HCT116 (cell line): ENCODE measurements around the gene HOXC12. TPM values are rescaled to one million over a fixed set of nuclear protein-coding genes. Genes with fewer than 3 reads are reported as not detected.

Experiments
- ATAC-seq: fragments of 200-7000 bp; cut with Tn5 transposase; 2 replicates; pipeline ENCODE4 v1.9.1; 2020; ENCODE audit warnings: mild to moderate bottlenecking, moderate library complexity
- BruUV-seq: library from RNA; stranded (reverse); fragments of 400-500 nt; replicated peaks from 2 replicates; lab custom pipeline; 2021; lab: Mats Ljungman, UMichigan
- CTCF ChIA-PET: fragments of 300-600 bp; sonication (Branson Sonifier 250); formaldehyde crosslinking; loops from one replicate; lab custom pipeline; 2021; ENCODE audit warnings: antibody characterized with exemption; lab: Charles Lee
- POLR2A ChIA-PET: fragments of 300-600, 350-600 bp; sonication (Branson Sonifier 250); formaldehyde crosslinking; loops from one replicate; lab custom pipeline; 2021; ENCODE audit warnings: antibody characterized with exemption; lab: Charles Lee
- RAD21 ChIA-PET, 2 experiments: fragments of 300-600 bp; sonication (Branson Sonifier 250); formaldehyde crosslinking; loops; one replicate each; lab custom pipeline; 2023; ENCODE audit warnings: low total read pairs in 2 of 2; ENCODE audit not compliant: uncharacterized antibody in 2 of 2, unreplicated experiment in 2 of 2, low non-redundant PET in 1 of 2; lab: Charles Lee
- DNase-seq: peaks from one replicate; pipeline ENCODE4 v3.0.0-alpha.2; 2010; ENCODE audit warnings: low read depth, low spot score
- H2AFZ ChIP-seq: fragments of 200-600 bp; shearing (Covaris generic), sonication (generic); 2 replicates; pipeline ENCODE4 v1.6.1; 2017; ENCODE audit warnings: low read depth, mixed run types, mixed read lengths, antibody characterized with exemption, low read length; ENCODE audit not compliant: poor library complexity, severe bottlenecking
- H3K27ac ChIP-seq: 2 replicates; pipeline ENCODE4 v1.5.1; 2012; ENCODE audit warnings: low read depth, low read length
- H3K27me3 ChIP-seq: fragments of 200-600 bp; sonication (generic); 2 replicates; pipeline ENCODE4 v1.6.1; 2016; ENCODE audit warnings: mixed run types, low read length, mixed read lengths; ENCODE audit not compliant: insufficient read depth
- H3K36me3 ChIP-seq, 2 experiments: fragments of 200-500 bp in 1 of 2; fragments of 200-600 bp in 1 of 2; sonication (Bioruptor generic) in 1 of 2; sonication (generic) in 1 of 2; 2 replicates each; pipeline versions ENCODE4 v1.5.1 to v1.6.1; 2014 to 2016; ENCODE audit warnings: low read length in 2 of 2, inconsistent platforms in 1 of 2, mixed read lengths in 1 of 2, mixed run types in 1 of 2; ENCODE audit not compliant: insufficient read depth in 2 of 2, control insufficient read depth in 1 of 2
- H3K4me1 ChIP-seq, 2 experiments: fragments of 200-600 bp in 1 of 2; sonication (generic) in 1 of 2; 2 replicates each; pipeline versions ENCODE4 v1.5.1 to v1.6.1; 2012 to 2017; ENCODE audit warnings: low read length in 2 of 2, inconsistent platforms in 1 of 2, mild to moderate bottlenecking in 1 of 2, mixed read lengths in 1 of 2, mixed run types in 1 of 2, moderate library complexity in 1 of 2; ENCODE audit not compliant: insufficient read depth in 2 of 2, control insufficient read depth in 1 of 2
- H3K4me2 ChIP-seq: fragments of 200-600 bp; sonication (generic); 2 replicates; pipeline ENCODE4 v1.6.1; 2017; ENCODE audit warnings: mixed run types, low read length, mixed read lengths
- H3K4me3 ChIP-seq, 2 experiments: fragments of 200-600 bp in 1 of 2; sonication (generic) in 1 of 2; replicated peaks in 1 of 2; 2 replicates each; pipeline ENCODE4 v1.5.1; 2011 to 2016; ENCODE audit warnings: low read length in 2 of 2, control low read depth in 1 of 2, low read depth in 1 of 2, mild to moderate bottlenecking in 1 of 2, mixed read lengths in 1 of 2, mixed run types in 1 of 2
- H3K79me2 ChIP-seq: fragments of 200-600 bp; sonication (generic); 2 replicates; pipeline ENCODE4 v1.6.1; 2017; ENCODE audit warnings: mild to moderate bottlenecking, mixed run types, low read length, moderate library complexity, mixed read lengths; ENCODE audit not compliant: insufficient read depth
- H3K9ac ChIP-seq: fragments of 200-600 bp; sonication (generic); 2 replicates; pipeline ENCODE4 v1.6.1; 2016; ENCODE audit warnings: low read length, mixed read lengths
- H3K9me2 ChIP-seq: fragments of 200-600 bp; sonication (generic), shearing (Covaris generic); 2 replicates; pipeline ENCODE4 v1.6.1; 2017; ENCODE audit warnings: mixed run types, mild to moderate bottlenecking, moderate library complexity; ENCODE audit not compliant: insufficient read depth
- H3K9me3 ChIP-seq, 2 experiments: fragments of 200-500 bp in 1 of 2; fragments of 200-600 bp in 1 of 2; sonication (Bioruptor generic) in 1 of 2; sonication (generic) in 1 of 2; 2 replicates each; pipeline ENCODE4 v1.6.1; 2014 to 2017; ENCODE audit warnings: low read length in 2 of 2, mixed read lengths in 2 of 2, inconsistent platforms in 1 of 2, low read depth in 1 of 2, mild to moderate bottlenecking in 1 of 2, mixed run types in 1 of 2, moderate library complexity in 1 of 2; ENCODE audit not compliant: control insufficient read depth in 1 of 2, insufficient read depth in 1 of 2
- H4K20me1 ChIP-seq: fragments of 200-600 bp; sonication (generic), shearing (Covaris generic); 2 replicates; pipeline ENCODE4 v1.6.1; 2017; ENCODE audit warnings: mixed run types, mild to moderate bottlenecking, moderate library complexity; ENCODE audit not compliant: insufficient read depth
- ATF3 ChIP-seq: IDR thresholded peaks from 2 replicates; pipeline ENCODE4 v1.6.1; 2012
- CBX3 ChIP-seq: IDR thresholded peaks from 2 replicates; pipeline ENCODE4 v1.6.1; 2012; ENCODE audit warnings: low read depth
- CEBPB ChIP-seq: IDR thresholded peaks from 2 replicates; pipeline ENCODE4 v1.6.1; 2012; ENCODE audit warnings: low read depth
- CTCF ChIP-seq, 3 experiments: fragments of 200-600 bp in 1 of 3; sonication (generic) in 1 of 3; IDR thresholded peaks in 2 of 3; conservative IDR thresholded peaks in 1 of 3; 2 replicates each; pipeline ENCODE4 v1.5.1; 2012 to 2017; ENCODE audit warnings: low read depth in 2 of 3, low read length in 2 of 3, antibody characterized with exemption in 1 of 3, borderline replicate concordance in 1 of 3, control low read depth in 1 of 3, mild to moderate bottlenecking in 1 of 3, mixed read lengths in 1 of 3, mixed run types in 1 of 3, moderate library complexity in 1 of 3; ENCODE audit not compliant: insufficient read depth in 1 of 3
- ELF1 ChIP-seq: IDR thresholded peaks from 2 replicates; pipeline ENCODE4 v1.6.1; 2012; ENCODE audit warnings: low read depth, borderline replicate concordance
- EZH2 ChIP-seq: fragments of 200-600 bp; sonication (generic); IDR thresholded peaks from 2 replicates; pipeline ENCODE4 v1.6.1; 2017; ENCODE audit warnings: antibody characterized with exemption, mixed run types
- FOSL1 ChIP-seq: IDR thresholded peaks from 2 replicates; pipeline ENCODE4 v1.6.1; 2012; ENCODE audit warnings: low read depth
- JUND ChIP-seq: IDR thresholded peaks from 2 replicates; pipeline ENCODE4 v1.6.1; 2012
- POLR2A ChIP-seq: IDR thresholded peaks from 2 replicates; pipeline ENCODE4 v1.7.0; 2011; ENCODE audit warnings: borderline replicate concordance; ENCODE audit not compliant: insufficient read depth, insufficient read length; ENCODE audit errors: extremely low read depth
- RAD21 ChIP-seq: IDR thresholded peaks from 2 replicates; pipeline ENCODE4 v1.6.1; 2012; ENCODE audit warnings: low read depth, mild to moderate bottlenecking
- REST ChIP-seq: IDR thresholded peaks from 2 replicates; pipeline ENCODE4 v1.6.1; 2012; ENCODE audit warnings: low read depth
- SIN3A ChIP-seq: IDR thresholded peaks from 2 replicates; pipeline ENCODE4 v1.6.1; 2012; ENCODE audit warnings: low read depth
- SP1 ChIP-seq: IDR thresholded peaks from 2 replicates; pipeline ENCODE4 v1.6.1; 2012; ENCODE audit warnings: low read depth
- SRF ChIP-seq: IDR thresholded peaks from 2 replicates; pipeline ENCODE4 v1.6.1; 2012; ENCODE audit warnings: low read depth
- YY1 ChIP-seq: IDR thresholded peaks from 2 replicates; pipeline ENCODE4 v1.6.1; 2011; ENCODE audit warnings: low read length, low read depth, moderate library complexity, mild to moderate bottlenecking; ENCODE audit not compliant: insufficient replicate concordance; ENCODE audit errors: extremely low read depth
- ZBTB33 ChIP-seq: IDR thresholded peaks from 2 replicates; pipeline ENCODE4 v1.6.1; 2011; ENCODE audit warnings: mild to moderate bottlenecking, low read length, moderate library complexity; ENCODE audit not compliant: insufficient replicate concordance; ENCODE audit errors: extremely low read depth
- ZFX ChIP-seq: fragments of 450-650 bp; IDR thresholded peaks from 2 replicates; pipeline ENCODE4 v1.6.1; 2017
- ZNF274 ChIP-seq: fragments of 200-500 bp; sonication (Bioruptor generic); IDR thresholded peaks from 2 replicates; pipeline ENCODE4 v1.6.1; 2014; ENCODE audit warnings: mild to moderate bottlenecking, low read depth, low read length, inconsistent platforms
- intact Hi-C: fragments of 100-400 bp; cut with micrococcal nuclease; formaldehyde crosslinking; loops from 2 replicates; pipeline ENCODE4 v1.10.0; 2022
- total RNA-seq: library from RNA; stranded (reverse); gene quantifications from one replicate; pipeline ENCODE4 v1.2.1, GENCODE V29; 2021; ENCODE audit not compliant: unreplicated experiment

Gene HOXC12
- total RNA-seq, 1 experiment from 2014 or later: not detected

- no peaks in the 10 kb centered on the region for H3K79me2 ChIP-seq
- no peak overlapping the region for H2AFZ ChIP-seq
- no peak overlapping the region for H3K9ac ChIP-seq
- no peaks in the 10 kb centered on the region for H3K9me3 ChIP-seq
- H3K9me2 ChIP-seq: no peaks in the 10 kb centered on the region
- TF ChIP-seq CBX3 (no peak), ZNF274 (no peak), EZH2 (no peak), ELF1 (no peak), REST (no peak), CTCF (IDR thresholded peaks at IDR 0.05 in 2 of 3, conservative IDR thresholded peaks at IDR 0.05 in 1 of 3; ENCODE audit: borderline replicate concordance in 1 of 3, insufficient read depth in 1 of 3, low read depth in 2 of 3, low read length in 2 of 3) (no peak), SRF (no peak), FOSL1 (no peak), CEBPB (no peak), POLR2A (no peak), ZBTB33 (no peak), ZFX (no peak), SP1 (no peak), SIN3A (no peak), JUND (no peak), RAD21 (no peak), YY1 (no peak), ATF3 (no peak)
- intact Hi-C loops: no loop called here
- RAD21 ChIA-PET: no interaction called here
- H3K4me1 ChIP-seq: no peaks in the 10 kb centered on the region
- H3K27ac ChIP-seq: no peak overlapping the region
- CTCF ChIA-PET: no interaction called here
- H3K4me3 ChIP-seq: no peak overlapping the region
- ATAC-seq: no peak
- no peaks in the 10 kb centered on the region for H4K20me1 ChIP-seq
- H3K4me2 ChIP-seq: no peak overlapping the region
- H3K36me3 ChIP-seq: no peaks in the 10 kb centered on the region
- H3K27me3 ChIP-seq: peaks cover 28% of the 10 kb centered on the region
- BruUV-seq: no TSS peak
- DNase-seq: no peak
- POLR2A ChIA-PET: no interaction called here
Observed at GRCh38 chr12:53924521-53925405, 29.9 kb upstream of the HOXC12 start.
